H1 (cell line): ENCODE results near the gene PTF1A. TPM values are rescaled to one million over a fixed set of nuclear protein-coding genes. Genes with fewer than 3 reads are reported as not detected.

Experiments
- ASH2L ChIP-seq: fragments of 200-600, 300-600 bp; sonication (generic); IDR thresholded peaks from one replicate; pipeline ENCODE4 v1.7.1; 2017; ENCODE audit warnings: low read length
- BACH1 ChIP-seq: IDR thresholded peaks from 2 replicates; pipeline ENCODE4 v1.6.1; 2012; ENCODE audit warnings: low read length, improper control_type of control experiment
- CTBP2 ChIP-seq: IDR thresholded peaks from 2 replicates; pipeline ENCODE4 v1.7.0; 2011; ENCODE audit warnings: borderline replicate concordance, mild to moderate bottlenecking, moderate library complexity, mixed read lengths, low read length; ENCODE audit not compliant: insufficient read depth, insufficient read length
- EGR1 ChIP-seq: IDR thresholded peaks from 2 replicates; pipeline ENCODE4 v1.6.1; 2011; ENCODE audit warnings: low read depth, low read length, borderline replicate concordance
- HDAC2 ChIP-seq, 2 experiments: fragments of 300-600 bp in 1 of 2; sonication (generic) in 1 of 2; IDR thresholded peaks; 2 replicates each; pipeline ENCODE4 v1.6.1; 2011 to 2012; ENCODE audit warnings: low read depth in 2 of 2, low read length in 2 of 2, mild to moderate bottlenecking in 2 of 2, moderate library complexity in 2 of 2, borderline replicate concordance in 1 of 2, inconsistent platforms in 1 of 2
- KDM1A ChIP-seq: fragments of 200-600, 300-600 bp; sonication (generic); IDR thresholded peaks from 2 replicates; pipeline ENCODE4 v1.7.1; 2016; ENCODE audit warnings: mild to moderate bottlenecking, low read length, borderline replicate concordance
- KDM4A ChIP-seq: IDR thresholded peaks from one replicate; pipeline ENCODE4 v1.7.1; 2012; ENCODE audit warnings: low read depth, mild to moderate bottlenecking, moderate library complexity, low read length, inconsistent platforms; ENCODE audit not compliant: severe bottlenecking
- KDM5A ChIP-seq: fragments of 200-600 bp; IDR thresholded peaks from 2 replicates; pipeline ENCODE4 v1.7.1; 2012; ENCODE audit warnings: mild to moderate bottlenecking, low read length, inconsistent platforms, mixed read lengths
- POLR2AphosphoS5 ChIP-seq: IDR thresholded peaks from 2 replicates; pipeline ENCODE4 v1.6.1; 2011; ENCODE audit warnings: low read depth, low read length
- RBBP5 ChIP-seq: IDR thresholded peaks from 2 replicates; pipeline ENCODE4 v1.7.1; 2012; ENCODE audit warnings: low read depth, mild to moderate bottlenecking, inconsistent platforms, low read length, moderate library complexity, borderline replicate concordance
- RNF2 ChIP-seq: fragments of 200-900, 300-1000 bp; sonication (generic); IDR thresholded peaks from 2 replicates; pipeline ENCODE4 v1.7.1; 2016; ENCODE audit warnings: borderline replicate concordance, low read depth, mild to moderate bottlenecking, antibody characterized with exemption, low read length; ENCODE audit not compliant: poor library complexity, severe bottlenecking; ENCODE audit errors: missing control alignments
- SP1 ChIP-seq: IDR thresholded peaks from 2 replicates; pipeline ENCODE4 v1.6.1; 2011; ENCODE audit warnings: low read depth, low read length
- SUZ12 ChIP-seq: fragments of 200-600 bp; sonication (generic); IDR thresholded peaks from 2 replicates; pipeline ENCODE4 v1.6.1; 2012; ENCODE audit warnings: mild to moderate bottlenecking, inconsistent platforms, low read length, moderate library complexity, mixed read lengths
- polyA plus RNA-seq, 7 experiments: library from polyadenylated mRNA; depleted of rRNA in 3 of 7; stranded (reverse) in 5 of 7; unstranded in 2 of 7; fragments of >200 nt in 5 of 7; fragments of 200-250 nt in 2 of 7; gene quantifications; 1 replicate in 5 of 7; 2 replicates in 1 of 7; 4 replicates in 1 of 7; pipeline versions ENCODE4 v1.2.1 to v1.2.3, GENCODE V29; 2011 to 2013; ENCODE audit warnings: missing spikeins in 2 of 7, mixed read lengths in 2 of 7
- total RNA-seq: library from RNA; stranded (reverse); fragmentation: NEBNext Ultra II Directional; extraction: Animal tissue kit (Norgen Biotek cat#: 25700); gene quantifications from 2 replicates; pipeline ENCODE4 v1.2.1, GENCODE V29; 2021
- TF ChIP-seq, protein P1 (sequence below): IDR thresholded peaks from 2 replicates; pipeline ENCODE4 v1.6.1; 2011; ENCODE audit warnings: low read length, improper control_type of control experiment
- TF ChIP-seq, protein P2 (sequence below), 3 experiments: IDR thresholded peaks; 1 replicate in 2 of 3; 2 replicates in 1 of 3; pipeline versions ENCODE4 v1.5.1 to v1.6.1; 2011; ENCODE audit warnings: low read length in 3 of 3, mild to moderate bottlenecking in 3 of 3, inconsistent platforms in 2 of 3, low read depth in 1 of 3, moderate library complexity in 1 of 3; ENCODE audit not compliant: insufficient read depth in 1 of 3; ENCODE audit errors: control extremely low read depth in 1 of 3

Gene PTF1A
- total and polyA plus RNA-seq, 2 of the 8 experiments (the other 6 are each of a cell fraction or from before 2014, with no cell fraction given) = not detected

DNA sequence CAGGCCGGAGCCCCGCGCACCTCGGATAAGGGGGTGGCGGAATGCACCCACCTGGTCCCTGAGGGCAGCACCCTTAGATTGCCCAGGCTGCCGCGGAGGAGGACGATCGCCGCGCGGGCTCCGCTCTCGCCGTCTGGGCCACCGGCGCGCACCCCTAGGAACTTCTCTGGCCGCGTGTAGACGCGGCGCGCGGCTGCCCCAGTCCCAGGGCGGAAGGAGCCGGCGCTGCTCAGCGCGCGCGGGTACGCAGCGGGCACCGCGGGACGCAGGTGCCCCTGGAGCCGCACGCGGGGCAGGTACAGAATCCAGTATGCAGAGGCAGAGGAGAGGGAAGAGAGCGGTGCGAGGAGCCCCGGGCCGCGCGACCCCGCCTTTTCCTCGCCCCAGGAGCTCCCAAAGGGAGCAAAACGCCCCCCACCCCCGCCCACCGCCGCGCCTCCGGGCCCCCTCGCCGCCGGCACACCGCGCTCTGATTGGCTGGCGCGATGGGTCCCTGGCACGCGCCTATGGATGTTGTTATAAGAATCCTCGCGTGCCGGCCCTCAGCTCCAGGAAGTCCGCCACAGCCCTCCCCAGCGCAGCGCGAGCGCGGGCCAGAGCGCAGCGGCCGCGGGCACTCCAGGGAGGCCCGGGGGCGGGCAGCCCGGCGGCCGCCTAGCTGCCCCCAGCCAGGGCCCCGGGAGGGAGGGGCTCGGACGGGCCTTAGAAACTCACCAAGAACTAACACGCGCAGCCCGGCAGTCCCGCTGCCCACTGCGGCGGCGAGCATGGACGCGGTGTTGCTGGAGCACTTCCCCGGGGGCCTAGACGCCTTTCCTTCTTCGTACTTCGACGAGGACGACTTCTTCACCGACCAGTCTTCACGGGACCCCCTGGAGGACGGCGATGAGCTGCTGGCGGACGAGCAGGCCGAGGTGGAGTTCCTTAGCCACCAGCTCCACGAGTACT lies at the start of gene PTF1A (continued):
- TF ChIP-seq CTBP2 (no peak), SUZ12 (peak; percentile 82), KDM1A (no peak), SP1 (no peak), EGR1 (no peak), HDAC2 (IDR thresholded peaks at IDR 0.05; ENCODE audit: borderline replicate concordance in 1 of 2, low read depth in 2 of 2, low read length in 2 of 2) (no peak), KDM4A (peak; percentile 27), RBBP5 (0 out of 2 replicates have a peak, but pooled peaks have one; percentile 23), RNF2 (no peak), ASH2L (no peak), BACH1 (no peak), KDM5A (no peak), POLR2AphosphoS5 (no peak)
- TF ChIP-seq, protein P1, sequence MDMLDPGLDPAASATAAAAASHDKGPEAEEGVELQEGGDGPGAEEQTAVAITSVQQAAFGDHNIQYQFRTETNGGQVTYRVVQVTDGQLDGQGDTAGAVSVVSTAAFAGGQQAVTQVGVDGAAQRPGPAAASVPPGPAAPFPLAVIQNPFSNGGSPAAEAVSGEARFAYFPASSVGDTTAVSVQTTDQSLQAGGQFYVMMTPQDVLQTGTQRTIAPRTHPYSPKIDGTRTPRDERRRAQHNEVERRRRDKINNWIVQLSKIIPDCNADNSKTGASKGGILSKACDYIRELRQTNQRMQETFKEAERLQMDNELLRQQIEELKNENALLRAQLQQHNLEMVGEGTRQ = no peak
- TF ChIP-seq, protein P2, sequence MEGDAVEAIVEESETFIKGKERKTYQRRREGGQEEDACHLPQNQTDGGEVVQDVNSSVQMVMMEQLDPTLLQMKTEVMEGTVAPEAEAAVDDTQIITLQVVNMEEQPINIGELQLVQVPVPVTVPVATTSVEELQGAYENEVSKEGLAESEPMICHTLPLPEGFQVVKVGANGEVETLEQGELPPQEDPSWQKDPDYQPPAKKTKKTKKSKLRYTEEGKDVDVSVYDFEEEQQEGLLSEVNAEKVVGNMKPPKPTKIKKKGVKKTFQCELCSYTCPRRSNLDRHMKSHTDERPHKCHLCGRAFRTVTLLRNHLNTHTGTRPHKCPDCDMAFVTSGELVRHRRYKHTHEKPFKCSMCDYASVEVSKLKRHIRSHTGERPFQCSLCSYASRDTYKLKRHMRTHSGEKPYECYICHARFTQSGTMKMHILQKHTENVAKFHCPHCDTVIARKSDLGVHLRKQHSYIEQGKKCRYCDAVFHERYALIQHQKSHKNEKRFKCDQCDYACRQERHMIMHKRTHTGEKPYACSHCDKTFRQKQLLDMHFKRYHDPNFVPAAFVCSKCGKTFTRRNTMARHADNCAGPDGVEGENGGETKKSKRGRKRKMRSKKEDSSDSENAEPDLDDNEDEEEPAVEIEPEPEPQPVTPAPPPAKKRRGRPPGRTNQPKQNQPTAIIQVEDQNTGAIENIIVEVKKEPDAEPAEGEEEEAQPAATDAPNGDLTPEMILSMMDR (IDR thresholded peaks at IDR 0.05; ENCODE audit: control extremely low read depth in 1 of 3, insufficient read depth in 1 of 3, low read depth in 1 of 3, low read length in 3 of 3) = no peak
